HL-60/S4 (cell line): ENCODE data around the gene FAM9B.

ENCODE experiments used
- in situ Hi-C: fragments of 300-500 bp; cut with MboI; formaldehyde crosslinking; loops from 2 replicates; pipeline ENCODE4 v1.14.3; 2022; ENCODE audit warnings: low sequenced_read_pairs

FAM9B gene

DNA sequence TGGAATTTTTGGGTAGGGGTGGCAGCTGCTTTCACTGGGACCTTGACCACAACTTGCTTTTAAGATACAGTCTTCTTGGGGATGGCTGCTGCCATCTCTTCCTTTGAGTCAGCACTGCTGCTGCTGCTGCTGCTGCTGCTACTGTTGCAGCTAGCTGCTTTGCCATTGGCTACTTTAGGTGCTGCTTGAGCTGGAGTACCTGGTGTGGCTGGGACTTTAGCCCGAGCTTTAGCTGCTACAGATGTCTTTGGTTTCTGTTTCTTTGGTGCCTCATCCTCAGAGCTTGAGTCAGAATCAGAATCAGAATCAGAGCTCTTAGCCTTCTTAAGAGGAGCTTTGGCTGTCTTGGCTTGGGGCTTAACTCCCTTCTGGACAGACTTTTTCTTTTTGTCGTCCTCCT is 52.2 kb downstream of the FAM9B start:
- in situ Hi-C loops = no loop called here

DNA sequence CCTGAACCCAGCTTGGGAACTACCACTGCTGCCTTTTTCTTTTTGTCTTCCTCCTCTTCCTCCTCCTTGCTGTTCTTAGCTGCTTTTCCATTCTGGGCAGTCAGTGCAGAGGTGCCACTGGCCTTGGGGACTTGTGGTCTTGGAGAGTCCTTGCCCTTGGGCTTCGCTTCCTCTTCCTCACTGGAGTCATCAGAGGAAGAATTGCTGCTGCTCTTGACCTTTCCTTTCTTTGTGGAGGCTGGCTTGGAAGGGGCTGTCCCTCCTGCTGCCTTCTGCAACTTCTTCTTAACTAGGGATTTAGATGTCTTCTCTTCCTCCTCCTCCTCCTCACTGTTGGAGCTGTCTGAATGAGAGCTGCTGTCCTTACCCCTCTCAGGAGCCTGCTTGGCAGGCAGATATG is 53.2 kb downstream of the FAM9B start:
- in situ Hi-C loops = no loop called here
